Upper lobe of left lung (tissue), 6 donors: Measurements from ENCODE around the gene EFHB. TPM values are rescaled to one million over a fixed set of nuclear protein-coding genes. Genes with fewer than 3 reads are reported as not detected.
A peak's percentile ranks its signal among the peaks of the same experiment; 100 is the strongest.
"Not testable (repeated sequence)": the region's sequence is repeated elsewhere in the genome, so short reads cannot be mapped to it uniquely, and the experiment has no call there.

Experiments
- ATAC-seq, 2 donors: fragments of 200-7000 bp; cut with Tn5 transposase; one replicate each; pipeline ENCODE4 v1.9.1; 2022; ENCODE audit warnings: mild to moderate bottlenecking in 2 of 2, moderate library complexity in 2 of 2; ENCODE audit not compliant: low FRiP score in 2 of 2
- DNase-seq, 2 donors: peaks; one replicate each; pipeline ENCODE4 v3.0.0-alpha.2; 2019 to 2020
- H3K27ac ChIP-seq, 4 donors: fragments of 200-600 bp; sonication (generic); one replicate each; pipeline ENCODE4 v1.5.1; 2016 to 2019
- H3K27me3 ChIP-seq, 4 donors: fragments of 200-600 bp; sonication (generic); one replicate each; pipeline ENCODE4 v1.5.1; 2017 to 2019
- H3K36me3 ChIP-seq, 4 donors: fragments of 200-600 bp; sonication (generic); one replicate each; pipeline ENCODE4 v1.5.1; 2016 to 2019
- H3K4me1 ChIP-seq, 4 donors: fragments of 200-600 bp; sonication (generic); one replicate each; pipeline ENCODE4 v1.5.1; 2018 to 2019
- H3K4me3 ChIP-seq, 4 donors: fragments of 200-600 bp; sonication (generic); one replicate each; pipeline ENCODE4 v1.5.1; 2017 to 2019; ENCODE audit warnings: mild to moderate bottlenecking in 2 of 4, moderate library complexity in 1 of 4
- H3K9me3 ChIP-seq, 4 donors: fragments of 200-600 bp; sonication (generic); one replicate each; pipeline ENCODE4 v1.5.1; 2018 to 2019
- EP300 ChIP-seq, 4 donors: sonication (generic); formaldehyde crosslinking; IDR thresholded peaks; one replicate each; pipeline ENCODE4 v1.5.1; 2017; ENCODE audit warnings: antibody characterized with exemption in 4 of 4, control low read depth in 2 of 4
- POLR2A ChIP-seq, 4 donors: fragments of 450-650 bp; IDR thresholded peaks; one replicate each; pipeline ENCODE4 v1.5.1; 2016 to 2017; ENCODE audit warnings: antibody characterized with exemption in 4 of 4, mild to moderate bottlenecking in 2 of 4
- POLR2AphosphoS5 ChIP-seq, 2 donors: sonication (generic); formaldehyde crosslinking; IDR thresholded peaks; one replicate each; pipeline ENCODE4 v1.5.1; 2017; ENCODE audit warnings: antibody characterized with exemption in 2 of 2
- WGBS, 2 donors: methylation state at CpG; one replicate each; pipeline ENCODE4 v1.1.5; 2017 to 2018; 5-methylcytosine and 5-hydroxymethylcytosine counted together
- total RNA-seq, 6 donors: library from RNA; depleted of rRNA in 4 of 6; stranded (reverse); fragments of >200 nt in 4 of 6; gene quantifications; one replicate each; pipeline versions ENCODE4 v1.1.0 to v1.2.1, GENCODE V29; 2016 to 2021
- TF ChIP-seq, protein P1 (sequence below), 6 experiments: fragments of 450-650 bp in 4 of 6; fragments of 200-600 bp in 2 of 6; sonication (generic) in 2 of 6; IDR thresholded peaks; one replicate each; pipeline ENCODE4 v1.5.1; 2016 to 2019; ENCODE audit warnings: antibody characterized with exemption in 6 of 6
- donor health status: DM: no; HTN: no; CAD: no; lungs with moderate emphysema.
- donor health status: DM: no; HTN: yes; CAD: no; lungs with severe emphysema.

Gene EFHB
- total RNA-seq, 6 donors from 2014 or later: 0.17 to 15.7 (median 2.9) TPM

GRCh38 chr3:19898721-19899120 is 35.3 kb downstream of the EFHB start:
- Histone ChIP-seq H3K36me3 (no peaks in the 10 kb centered on the region), H3K27me3 (no peaks in the 10 kb centered on the region), H3K4me3 (no peak overlapping the region), H3K9me3 (no peaks in the 10 kb centered on the region), H3K27ac (no peak overlapping the region), H3K4me1 (peaks cover 0 to 7% (median 5%) of the 10 kb centered on the region in 4 donors)
- TF ChIP-seq POLR2A (IDR thresholded peaks at IDR 0.05): no peak
- no peak for TF ChIP-seq EP300 (IDR thresholded peaks at IDR 0.05)
- no peak for TF ChIP-seq POLR2AphosphoS5 (IDR thresholded peaks at IDR 0.05)
- TF ChIP-seq, protein P1, sequence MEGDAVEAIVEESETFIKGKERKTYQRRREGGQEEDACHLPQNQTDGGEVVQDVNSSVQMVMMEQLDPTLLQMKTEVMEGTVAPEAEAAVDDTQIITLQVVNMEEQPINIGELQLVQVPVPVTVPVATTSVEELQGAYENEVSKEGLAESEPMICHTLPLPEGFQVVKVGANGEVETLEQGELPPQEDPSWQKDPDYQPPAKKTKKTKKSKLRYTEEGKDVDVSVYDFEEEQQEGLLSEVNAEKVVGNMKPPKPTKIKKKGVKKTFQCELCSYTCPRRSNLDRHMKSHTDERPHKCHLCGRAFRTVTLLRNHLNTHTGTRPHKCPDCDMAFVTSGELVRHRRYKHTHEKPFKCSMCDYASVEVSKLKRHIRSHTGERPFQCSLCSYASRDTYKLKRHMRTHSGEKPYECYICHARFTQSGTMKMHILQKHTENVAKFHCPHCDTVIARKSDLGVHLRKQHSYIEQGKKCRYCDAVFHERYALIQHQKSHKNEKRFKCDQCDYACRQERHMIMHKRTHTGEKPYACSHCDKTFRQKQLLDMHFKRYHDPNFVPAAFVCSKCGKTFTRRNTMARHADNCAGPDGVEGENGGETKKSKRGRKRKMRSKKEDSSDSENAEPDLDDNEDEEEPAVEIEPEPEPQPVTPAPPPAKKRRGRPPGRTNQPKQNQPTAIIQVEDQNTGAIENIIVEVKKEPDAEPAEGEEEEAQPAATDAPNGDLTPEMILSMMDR (IDR thresholded peaks at IDR 0.05): no peak
- 56 to 85% methylated on average over 2 of the region's 2 CpGs for WGBS, 2 donors
- ATAC-seq (no peak), DNase-seq (no peak)

DNA sequence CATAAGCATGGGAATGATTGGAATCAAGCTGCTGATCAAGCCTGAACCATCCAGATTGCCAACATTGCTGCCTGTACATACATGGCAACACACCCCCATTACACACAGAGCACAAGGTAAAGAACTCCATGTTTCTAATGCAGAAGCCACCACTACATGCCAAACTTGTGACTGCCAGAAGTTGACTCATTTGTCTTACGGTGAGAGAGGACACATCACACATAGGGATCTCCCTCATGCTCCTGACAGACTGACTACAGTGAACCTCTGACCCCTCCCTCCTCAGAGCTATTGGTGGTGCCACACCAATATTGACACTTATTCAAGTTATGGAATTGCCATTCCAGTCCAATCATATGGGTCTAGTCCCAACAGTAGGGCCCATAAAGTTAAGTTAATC is 42.3 kb downstream of the EFHB start:
- TF ChIP-seq, protein P1 (IDR thresholded peaks at IDR 0.05): no peak
- TF ChIP-seq EP300 (IDR thresholded peaks at IDR 0.05) (no peak), POLR2A (IDR thresholded peaks at IDR 0.05) (no peak), POLR2AphosphoS5 (IDR thresholded peaks at IDR 0.05) (no peak)
- peaks cover 14 to 20% (median 19%) of the 10 kb centered on the region in 4 donors for H3K4me1 ChIP-seq
- ATAC-seq: no peak
- H3K27me3 ChIP-seq: no peaks in the 10 kb centered on the region
- WGBS, 2 donors: 100% methylated on average over 1 of the region's 1 CpG
- no peak overlapping the region for H3K27ac ChIP-seq
- H3K36me3 ChIP-seq: no peaks in the 10 kb centered on the region
- no peak overlapping the region for H3K4me3 ChIP-seq
- no peak for DNase-seq
- H3K9me3 ChIP-seq: no peaks in the 10 kb centered on the region

- Histone ChIP-seq H3K9me3 (no peaks in the 10 kb centered on the region), H3K4me1 (peaks cover 20 to 24% (median 22%) of the 10 kb centered on the region in 4 donors), H3K27ac (peak overlapping the region; percentile 70 to 87 (median 74)), H3K36me3 (no peaks in the 10 kb centered on the region), H3K4me3 (peak overlapping the region in 2 of 4 donors; percentile 19 to 31), H3K27me3 (no peaks in the 10 kb centered on the region)
- TF ChIP-seq, protein P1 (IDR thresholded peaks at IDR 0.05): no peak
- no peak for TF ChIP-seq POLR2AphosphoS5 (IDR thresholded peaks at IDR 0.05)
- TF ChIP-seq POLR2A (IDR thresholded peaks at IDR 0.05): no peak
- TF ChIP-seq EP300 (IDR thresholded peaks at IDR 0.05): no peak
- DNase-seq (no peak), ATAC-seq (no peak)
- WGBS, 2 donors: 54 to 55% methylated on average over 5 of the region's 5 CpGs
These were observed 45.4 kb downstream of the EFHB start for GRCh38 chr3:19888428-19889152.

DNA sequence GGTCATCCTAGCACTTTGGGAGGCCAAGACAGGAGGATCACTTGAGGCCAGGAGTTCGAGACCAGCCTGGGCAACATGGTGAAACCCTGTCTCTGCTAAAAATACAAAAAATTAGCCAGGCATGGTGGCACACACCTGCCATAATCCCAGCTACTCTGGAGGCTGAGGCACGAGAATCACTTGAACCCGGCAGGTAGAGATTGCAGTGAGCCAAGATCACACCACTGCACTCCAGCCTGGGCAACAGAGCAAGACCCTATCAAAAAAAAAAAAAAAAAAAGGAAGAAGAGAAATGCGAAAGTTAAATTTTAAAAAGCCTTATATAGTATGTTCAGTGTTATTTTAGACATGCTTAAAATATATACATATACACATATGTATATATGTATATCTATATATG is 46.9 kb downstream of the EFHB start:
- H3K27me3 ChIP-seq, ATAC-seq, H3K4me3 ChIP-seq, DNase-seq, H3K9me3 ChIP-seq, H3K36me3 ChIP-seq: not testable (repeated sequence)
- WGBS, 2 donors: 96 to 97% methylated on average over 4 of the region's 4 CpGs
- peaks cover 20 to 24% (median 22%) of the 10 kb centered on the region in 4 donors for H3K4me1 ChIP-seq
- peak overlapping the region in 1 of 4 donors; percentile 87 for H3K27ac ChIP-seq

DNA sequence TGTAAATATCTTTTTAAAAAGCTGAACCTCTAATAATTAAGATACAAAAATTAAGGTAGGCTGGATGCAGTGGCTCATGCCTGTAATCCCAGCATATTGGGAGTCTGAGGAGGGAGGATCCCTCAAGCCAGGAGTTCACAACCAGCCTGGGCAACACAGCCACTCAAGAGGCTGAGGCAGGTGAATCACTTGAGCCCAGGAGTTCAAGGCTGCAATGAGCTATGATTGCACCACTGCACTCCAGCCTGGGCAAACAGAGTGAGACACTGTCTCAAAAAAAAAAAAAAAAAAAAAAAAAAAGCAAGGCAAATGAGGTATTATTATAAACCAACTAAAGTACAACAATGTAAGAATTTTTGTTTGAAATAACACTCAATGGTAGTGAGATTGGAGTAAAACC is 47.6 kb downstream of the EFHB start:
- ATAC-seq (no peak), DNase-seq (peak in 1 of 2 donors; percentile 70)
- Histone ChIP-seq H3K36me3 (no peaks in the 10 kb centered on the region), H3K4me1 (peaks cover 20 to 24% (median 22%) of the 10 kb centered on the region in 4 donors), H3K27me3 (no peaks in the 10 kb centered on the region), H3K9me3 (no peaks in the 10 kb centered on the region), H3K27ac (no peak overlapping the region), H3K4me3 (no peak overlapping the region)
- TF ChIP-seq, protein P1 (IDR thresholded peaks at IDR 0.05): no peak
- peak in 1 of 2 donors; percentile 21 for TF ChIP-seq POLR2AphosphoS5 (IDR thresholded peaks at IDR 0.05)
